HG02759 (cell line): ENCODE results near the gene NCAPH2.
"Not testable (repeated sequence)": the region's sequence is repeated elsewhere in the genome, so short reads cannot be mapped to it uniquely, and the experiment has no call there.

Source experiments
- ATAC-seq: cut with Tn5 transposase; IDR thresholded peaks from one replicate; pipeline ENCODE4 v1.9.1; 2021; ENCODE audit warnings: mild to moderate bottlenecking, moderate library complexity; ENCODE audit not compliant: unreplicated experiment

The NCAPH2 gene

GRCh38 chr22:50528682-50529415 lies 20.8 kb downstream of the NCAPH2 start:
- ATAC-seq, result no peak

- no peak for ATAC-seq
These were observed 21.4 kb downstream of the NCAPH2 start for GRCh38 chr22:50529416-50529896.

GRCh38 chr22:50529897-50530579 lies 22.0 kb downstream of the NCAPH2 start, which contains the start of gene TYMP:
Gene TYMP, minus strand, starts transcription at chr22:50530012. Its CDS starts 303 bp downstream, at chr22:50529709.
- ATAC-seq, result peak; percentile 25

GRCh38 chr22:50530580-50530876 lies 22.5 kb downstream of the NCAPH2 start:
- no peak for ATAC-seq

GRCh38 chr22:50530877-50531545 lies 23.0 kb downstream of the NCAPH2 start:
- no peak for ATAC-seq

GRCh38 chr22:50531546-50531961 lies 23.5 kb downstream of the NCAPH2 start:
- ATAC-seq, result no peak

GRCh38 chr22:50531962-50532674 lies 24.1 kb downstream of the NCAPH2 start:
- no peak for ATAC-seq

GRCh38 chr22:50532824-50533796 lies 25.1 kb downstream of the NCAPH2 start:
- no peak for ATAC-seq

- not testable (repeated sequence) for ATAC-seq
These were observed 26.1 kb downstream of the NCAPH2 start for GRCh38 chr22:50533856-50534711.

- no peak for ATAC-seq
These were observed 27.1 kb downstream of the NCAPH2 start for GRCh38 chr22:50535113-50535512.

GRCh38 chr22:50536226-50536625 lies 28.2 kb downstream of the NCAPH2 start:
- no peak for ATAC-seq

GRCh38 chr22:50537765-50538164 lies 29.7 kb downstream of the NCAPH2 start:
- no peak for ATAC-seq

- ATAC-seq, result no peak
These were observed 32.4 kb downstream of the NCAPH2 start for GRCh38 chr22:50540381-50540780.

- ATAC-seq, result not testable (repeated sequence)
These were observed 33.6 kb downstream of the NCAPH2 start for GRCh38 chr22:50541667-50542026.

GRCh38 chr22:50542416-50542927 lies 34.4 kb downstream of the NCAPH2 start:
- ATAC-seq, result no peak

GRCh38 chr22:50544078-50544745 lies 36.2 kb downstream of the NCAPH2 start:
- ATAC-seq, result no peak

GRCh38 chr22:50544746-50545253 lies 36.8 kb downstream of the NCAPH2 start:
- ATAC-seq, result no peak
